ENCODE measurements around the gene GAS5.
"Not testable (repeated sequence)": the region's sequence is repeated elsewhere in the genome, so short reads cannot be mapped to it uniquely, and the experiment has no call there.

Gene GAS5

GRCh38 chr1:173867753-173868265, at the start of gene GAS5:
Gene GAS5 (minus strand): TSS chr1:173867989.
- peak; percentile 98 to 99 for DNase-seq (ENCODE audit: low read depth in 2 of 2)

- no peak for DNase-seq (ENCODE audit: low read depth in 2 of 2)
Measured at GRCh38 chr1:173917149-173917548, 49.4 kb upstream of the GAS5 start, which contains the start of gene SERPINC1. Gene SERPINC1 (minus strand): TSS chr1:173917327. CDS start chr1:173917259, 68 bp downstream.

- no peak for DNase-seq (ENCODE audit: low read depth in 2 of 2)
Measured at GRCh38 chr1:173916667-173917066, 48.9 kb upstream of the GAS5 start.

- DNase-seq (ENCODE audit: low read depth in 2 of 2) = no peak
Measured at GRCh38 chr1:173915596-173915995, 47.8 kb upstream of the GAS5 start.

GRCh38 chr1:173914366-173914871, 46.6 kb upstream of the GAS5 start:
- DNase-seq (ENCODE audit: low read depth in 2 of 2) = peak; percentile 3 to 9

DNA sequence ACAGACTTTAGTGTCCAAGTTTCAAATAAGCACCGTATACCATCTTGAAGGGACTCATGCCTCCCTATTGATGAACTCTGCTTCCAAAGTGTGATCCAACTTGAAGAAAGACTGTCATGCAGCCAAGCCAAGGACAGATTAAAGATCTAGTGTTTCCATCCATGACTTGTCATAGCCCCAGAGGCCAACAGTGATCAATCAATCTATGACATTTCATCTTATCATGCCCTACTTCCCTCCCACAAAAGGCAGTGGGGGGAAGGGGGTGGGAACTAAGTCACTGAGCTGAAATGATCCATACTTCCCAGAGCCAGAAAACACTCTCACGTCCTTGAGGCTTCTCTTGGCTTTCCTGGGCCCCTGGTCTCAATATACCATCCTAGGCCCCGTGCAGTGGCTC, 45.3 kb upstream of the GAS5 start:
- DNase-seq (ENCODE audit: low read depth in 2 of 2) = no peak

DNA sequence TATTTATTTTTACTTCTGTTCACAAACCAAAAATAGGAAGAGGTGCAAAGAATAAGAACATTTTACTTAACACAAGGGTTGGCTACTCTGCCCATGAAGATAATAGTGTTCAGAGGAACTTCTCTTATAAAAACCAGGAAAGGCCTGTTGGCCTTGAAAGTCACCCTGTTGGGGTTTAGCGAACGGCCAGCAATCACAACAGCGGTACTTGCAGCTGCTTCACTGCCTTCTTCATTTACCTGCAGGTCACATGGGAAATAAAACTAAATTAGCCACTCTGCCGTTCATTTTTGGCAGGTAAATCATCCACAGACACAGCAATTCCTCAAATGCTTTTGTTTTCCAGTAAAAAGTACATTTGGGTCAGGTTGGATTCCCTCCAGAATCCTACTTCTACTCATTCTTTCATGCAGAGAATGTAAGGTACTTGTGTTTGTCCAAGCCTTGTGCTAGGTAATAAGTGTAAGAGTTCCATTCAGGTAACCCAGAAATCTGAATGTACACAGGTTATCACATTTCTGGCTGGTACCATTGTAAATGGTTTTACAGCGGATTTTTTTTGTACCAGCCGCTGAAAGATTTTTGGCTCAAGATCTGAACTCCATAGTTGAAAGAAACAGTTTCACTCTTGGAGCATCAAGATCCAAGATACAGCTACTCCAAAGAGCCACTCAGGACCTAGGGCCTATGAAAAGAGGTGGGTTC, 36.2 kb upstream of the GAS5 start:
- DNase-seq (ENCODE audit: low read depth in 2 of 2) = no peak

GRCh38 chr1:173900992-173901391, 33.2 kb upstream of the GAS5 start:
- DNase-seq (ENCODE audit: low read depth in 2 of 2) = no peak

DNA sequence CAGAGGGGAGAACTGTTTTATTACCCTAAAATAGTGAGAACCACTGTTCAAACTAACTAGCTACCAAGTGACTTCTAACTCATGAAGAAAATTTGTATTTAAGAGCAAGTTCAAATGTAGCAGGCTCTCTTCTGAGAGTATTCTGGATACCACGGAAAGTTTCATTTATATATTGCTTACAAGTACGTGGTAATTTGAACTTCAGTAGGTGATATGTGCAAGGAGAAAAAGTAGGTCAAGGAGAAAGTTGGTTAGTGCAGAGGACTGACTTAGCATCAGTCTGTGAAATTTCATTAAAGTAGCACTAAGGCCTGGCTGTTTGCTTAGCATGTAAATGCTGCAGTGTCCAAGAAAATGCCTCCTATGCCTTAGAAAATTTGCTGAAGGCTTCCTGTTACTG, 32.6 kb upstream of the GAS5 start:
- no peak for DNase-seq (ENCODE audit: low read depth in 2 of 2)

DNA sequence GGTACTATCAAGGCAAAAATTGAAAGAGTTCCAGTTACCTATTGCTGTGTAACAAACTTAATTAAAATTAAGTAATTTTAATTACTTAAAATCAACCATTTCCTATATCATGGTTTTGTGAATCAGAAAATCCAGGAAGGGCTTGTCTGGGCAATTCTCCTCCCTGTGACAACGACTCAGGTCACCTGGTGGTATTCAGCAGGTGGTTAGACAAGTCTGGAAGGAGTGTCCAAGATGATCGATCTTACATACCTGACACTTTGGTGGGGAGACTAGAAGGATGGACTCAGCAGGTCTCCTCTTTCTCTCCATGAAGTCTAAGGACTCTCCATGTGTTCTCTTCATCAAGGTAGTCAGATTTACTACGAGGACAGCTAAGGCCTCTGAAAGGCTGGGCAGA, 26.4 kb upstream of the GAS5 start:
- DNase-seq (ENCODE audit: low read depth in 2 of 2) = no peak

DNA sequence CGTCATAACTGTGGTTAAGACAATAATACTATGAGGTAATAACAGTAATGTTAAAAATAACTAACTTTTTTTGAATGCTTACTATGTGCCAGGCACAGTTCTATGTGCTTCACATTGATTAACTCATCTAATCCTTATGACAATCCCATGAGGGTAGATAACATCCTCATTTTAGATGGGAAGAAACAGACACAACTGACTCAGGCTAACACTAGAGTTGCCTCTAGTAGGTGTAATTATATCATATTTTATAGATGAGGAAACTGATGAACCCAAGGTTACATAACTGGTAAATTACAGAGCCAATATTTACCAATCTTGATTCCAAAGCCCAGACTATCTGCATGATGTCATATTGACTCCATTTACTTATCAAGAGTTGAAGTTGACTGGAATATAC, 25.8 kb upstream of the GAS5 start:
- DNase-seq (ENCODE audit: low read depth in 2 of 2) = no peak

DNA sequence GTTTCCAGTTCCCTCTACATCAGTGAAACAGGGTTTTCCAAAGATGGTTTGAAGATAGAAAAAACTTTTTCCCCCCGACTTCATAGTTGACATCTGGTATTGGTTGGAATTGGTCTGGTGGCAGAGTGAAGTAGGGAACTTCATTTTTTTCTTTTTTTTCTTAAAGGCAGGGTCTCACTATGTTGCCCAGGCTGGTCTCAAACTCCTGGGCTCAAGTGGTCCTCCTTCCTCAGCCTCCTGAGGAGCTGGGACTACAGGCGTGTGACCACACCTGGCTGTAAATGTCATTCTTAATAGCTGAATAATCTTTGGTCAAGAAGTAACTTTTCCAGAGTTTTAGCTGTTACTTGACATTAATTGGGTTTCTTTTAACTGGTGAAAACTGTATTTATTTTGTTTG, 22.1 kb upstream of the GAS5 start:
- no peak for DNase-seq (ENCODE audit: low read depth in 2 of 2)

- no peak for DNase-seq (ENCODE audit: low read depth in 2 of 2)
Measured at GRCh38 chr1:173888749-173889148, 21.0 kb upstream of the GAS5 start.

- DNase-seq (ENCODE audit: low read depth in 2 of 2) = no peak
Measured at GRCh38 chr1:173887627-173888026, 19.8 kb upstream of the GAS5 start.

- no peak for DNase-seq (ENCODE audit: low read depth in 2 of 2)
Measured at GRCh38 chr1:173886746-173887611, 19.2 kb upstream of the GAS5 start.

- DNase-seq (ENCODE audit: low read depth in 2 of 2) = no peak
Measured at GRCh38 chr1:173884701-173885100, 16.9 kb upstream of the GAS5 start.

- not testable (repeated sequence) for DNase-seq (ENCODE audit: low read depth in 2 of 2)
Measured at GRCh38 chr1:173881117-173881516, 13.3 kb upstream of the GAS5 start.

GRCh38 chr1:173878251-173878650, 10.5 kb upstream of the GAS5 start:
- DNase-seq (ENCODE audit: low read depth in 2 of 2) = no peak

- no peak for DNase-seq (ENCODE audit: low read depth in 2 of 2)
Measured at GRCh38 chr1:173876732-173877131, 8.9 kb upstream of the GAS5 start.

DNA sequence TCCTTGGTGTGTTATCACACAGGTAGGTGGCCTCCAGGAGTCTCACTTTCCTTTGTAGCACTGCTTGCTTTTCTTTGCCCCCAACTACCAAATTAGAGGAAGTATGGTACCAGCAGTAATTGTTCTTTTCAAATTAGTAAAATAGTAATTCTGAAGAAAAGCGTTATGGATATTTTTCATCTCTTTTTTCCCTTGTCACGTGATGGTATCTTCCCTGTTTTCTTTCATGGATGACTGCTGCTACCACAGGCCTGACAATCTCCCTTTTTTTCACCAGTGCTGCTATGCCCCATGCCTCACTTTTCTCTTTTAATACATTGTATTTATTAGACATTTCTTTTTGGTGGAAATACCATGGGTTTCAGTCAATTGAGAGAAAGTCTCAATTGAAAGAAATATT, 3.7 kb upstream of the GAS5 start:
- DNase-seq (ENCODE audit: low read depth in 2 of 2) = no peak

- DNase-seq (ENCODE audit: low read depth in 2 of 2) = no peak
Measured at GRCh38 chr1:173871091-173871490, 3.3 kb upstream of the GAS5 start.

GRCh38 chr1:173870252-173871075, 2.7 kb upstream of the GAS5 start:
- no peak for DNase-seq (ENCODE audit: low read depth in 2 of 2)
